KMS-11 (cell line): ENCODE results near the gene RAB7A.

Source experiments
- H2AFZ ChIP-seq: fragments of 200-600 bp; sonication (generic); 2 replicates; pipeline ENCODE4 v1.6.1; 2016; ENCODE audit warnings: antibody characterized with exemption, mixed run types, low read depth
- H3K27ac ChIP-seq: fragments of 200-600 bp; sonication (generic); 2 replicates; pipeline ENCODE4 v1.6.1; 2016; ENCODE audit warnings: mild to moderate bottlenecking, mixed run types
- H3K27me3 ChIP-seq: fragments of 200-600 bp; sonication (generic); 2 replicates; pipeline ENCODE4 v1.6.1; 2017; ENCODE audit warnings: mild to moderate bottlenecking, low read depth, mixed run types, moderate library complexity; ENCODE audit not compliant: insufficient read depth
- H3K36me3 ChIP-seq: fragments of 200-600 bp; sonication (generic); 2 replicates; pipeline ENCODE4 v1.6.1; 2017; ENCODE audit warnings: mild to moderate bottlenecking, mixed run types; ENCODE audit not compliant: insufficient read depth
- H3K4me1 ChIP-seq: fragments of 200-600 bp; sonication (generic); 2 replicates; pipeline ENCODE4 v1.6.1; 2016; ENCODE audit warnings: mild to moderate bottlenecking, low read depth, mixed run types; ENCODE audit not compliant: poor library complexity, severe bottlenecking
- H3K4me2 ChIP-seq: fragments of 200-600 bp; sonication (generic); 2 replicates; pipeline ENCODE4 v1.7.0; 2016; ENCODE audit warnings: mild to moderate bottlenecking, mixed run types
- H3K4me3 ChIP-seq: fragments of 200-600 bp; sonication (generic); IDR thresholded peaks from 2 replicates; pipeline ENCODE4 v1.6.1; 2017; ENCODE audit warnings: low read depth, low read length, mixed read lengths; ENCODE audit not compliant: insufficient read depth
- H3K79me2 ChIP-seq: fragments of 200-600 bp; sonication (generic); 2 replicates; pipeline ENCODE4 v1.6.1; 2016; ENCODE audit warnings: low read depth, mixed run types; ENCODE audit not compliant: insufficient read depth
- H3K9ac ChIP-seq: fragments of 200-600 bp; sonication (generic); 2 replicates; pipeline ENCODE4 v1.6.1; 2016; ENCODE audit warnings: mild to moderate bottlenecking, mixed run types
- H4K20me1 ChIP-seq: fragments of 200-600 bp; sonication (generic); 2 replicates; pipeline ENCODE4 v1.6.1; 2016; ENCODE audit warnings: mild to moderate bottlenecking, mixed run types; ENCODE audit not compliant: insufficient read depth
- TF ChIP-seq, protein P1 (sequence below): fragments of 200-600 bp; sonication (generic); conservative IDR thresholded peaks from 2 replicates; pipeline ENCODE4 v1.6.1; 2017; ENCODE audit warnings: low read depth, mild to moderate bottlenecking, antibody characterized with exemption, low read length, moderate library complexity, mixed read lengths

Gene RAB7A

DNA sequence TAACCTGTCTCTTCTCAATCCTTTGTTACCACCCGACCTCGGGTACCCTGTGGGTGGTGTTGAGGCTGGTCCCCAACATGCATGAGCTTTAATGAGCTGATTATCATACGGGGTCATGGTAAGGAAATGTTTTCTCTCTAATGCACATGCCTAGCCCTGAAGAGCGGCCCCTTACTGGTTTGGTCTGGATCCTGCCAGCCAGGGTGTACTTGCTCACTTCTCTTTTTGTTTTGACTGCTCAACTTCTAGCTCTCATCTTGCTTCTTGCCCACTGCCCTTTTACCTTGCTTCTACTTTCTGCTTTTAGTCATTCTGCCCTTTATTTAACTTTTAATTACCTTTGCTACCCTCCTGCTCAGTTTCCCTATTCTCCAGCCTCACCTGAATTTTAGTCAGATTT is 109.1 kb downstream of the RAB7A start:
- Histone ChIP-seq H3K27me3 (no peaks in the 10 kb centered on the region), H4K20me1 (no peaks in the 10 kb centered on the region), H2AFZ (no peak overlapping the region), H3K4me2 (no peak overlapping the region), H3K9ac (no peak overlapping the region), H3K27ac (no peak overlapping the region), H3K79me2 (no peaks in the 10 kb centered on the region), H3K4me1 (no peaks in the 10 kb centered on the region), H3K4me3 (no peak overlapping the region), H3K36me3 (no peaks in the 10 kb centered on the region)
- TF ChIP-seq, protein P1, sequence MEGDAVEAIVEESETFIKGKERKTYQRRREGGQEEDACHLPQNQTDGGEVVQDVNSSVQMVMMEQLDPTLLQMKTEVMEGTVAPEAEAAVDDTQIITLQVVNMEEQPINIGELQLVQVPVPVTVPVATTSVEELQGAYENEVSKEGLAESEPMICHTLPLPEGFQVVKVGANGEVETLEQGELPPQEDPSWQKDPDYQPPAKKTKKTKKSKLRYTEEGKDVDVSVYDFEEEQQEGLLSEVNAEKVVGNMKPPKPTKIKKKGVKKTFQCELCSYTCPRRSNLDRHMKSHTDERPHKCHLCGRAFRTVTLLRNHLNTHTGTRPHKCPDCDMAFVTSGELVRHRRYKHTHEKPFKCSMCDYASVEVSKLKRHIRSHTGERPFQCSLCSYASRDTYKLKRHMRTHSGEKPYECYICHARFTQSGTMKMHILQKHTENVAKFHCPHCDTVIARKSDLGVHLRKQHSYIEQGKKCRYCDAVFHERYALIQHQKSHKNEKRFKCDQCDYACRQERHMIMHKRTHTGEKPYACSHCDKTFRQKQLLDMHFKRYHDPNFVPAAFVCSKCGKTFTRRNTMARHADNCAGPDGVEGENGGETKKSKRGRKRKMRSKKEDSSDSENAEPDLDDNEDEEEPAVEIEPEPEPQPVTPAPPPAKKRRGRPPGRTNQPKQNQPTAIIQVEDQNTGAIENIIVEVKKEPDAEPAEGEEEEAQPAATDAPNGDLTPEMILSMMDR, result no peak

DNA sequence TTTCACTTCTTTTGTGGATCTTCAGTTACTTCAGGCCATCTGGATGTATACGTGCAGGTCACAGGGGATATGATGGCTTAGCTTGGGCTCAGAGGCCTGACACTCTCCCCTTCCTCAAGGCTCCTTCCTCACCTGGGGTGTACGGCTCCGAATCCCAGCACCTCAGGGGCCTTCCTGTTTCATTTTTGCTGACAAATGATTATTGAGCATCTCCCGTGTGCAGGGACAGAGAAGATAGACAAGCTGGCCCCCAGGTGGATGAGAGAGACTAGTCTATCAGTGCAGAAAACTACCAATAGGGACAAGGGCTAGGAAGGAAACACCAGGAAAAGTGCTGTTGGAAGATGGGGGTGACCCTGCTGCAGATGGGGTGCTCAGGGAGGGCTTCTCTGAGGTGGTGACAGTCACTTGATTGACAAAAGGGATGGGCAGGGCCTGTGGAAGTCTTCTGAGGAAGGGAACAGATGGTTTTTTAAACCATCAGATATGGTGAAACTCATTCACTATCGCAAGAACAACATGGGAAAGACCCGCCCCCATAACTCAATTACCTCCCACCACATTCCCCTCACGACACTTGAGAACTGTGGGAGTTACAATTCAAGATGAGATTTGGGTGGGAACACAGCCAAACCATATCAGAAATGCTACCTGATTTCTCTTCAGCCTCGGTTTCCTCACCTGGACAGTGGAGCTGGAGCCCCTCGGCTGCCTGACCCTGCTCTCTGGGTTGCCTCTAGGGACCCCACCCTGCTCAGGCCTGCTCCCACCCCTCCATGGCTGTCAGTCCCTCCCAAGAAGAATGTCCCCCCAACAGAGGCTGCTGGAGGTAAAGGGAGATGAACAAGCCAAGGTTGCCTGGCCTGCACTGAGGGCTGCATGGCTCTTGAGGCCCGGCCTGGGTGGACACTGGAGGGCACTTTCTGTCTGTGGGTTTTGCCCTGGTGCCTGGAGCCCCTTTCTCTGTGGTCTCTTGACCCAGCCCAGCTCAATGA is 116.2 kb downstream of the RAB7A start:
- Histone ChIP-seq H4K20me1 (no peaks in the 10 kb centered on the region), H3K79me2 (no peaks in the 10 kb centered on the region), H3K36me3 (no peaks in the 10 kb centered on the region), H3K4me2 (no peak overlapping the region), H2AFZ (no peak overlapping the region), H3K27me3 (no peaks in the 10 kb centered on the region), H3K27ac (no peak overlapping the region), H3K4me3 (no peak overlapping the region), H3K4me1 (peaks cover 17% of the 10 kb centered on the region), H3K9ac (no peak overlapping the region)
- TF ChIP-seq, protein P1, result no peak

DNA sequence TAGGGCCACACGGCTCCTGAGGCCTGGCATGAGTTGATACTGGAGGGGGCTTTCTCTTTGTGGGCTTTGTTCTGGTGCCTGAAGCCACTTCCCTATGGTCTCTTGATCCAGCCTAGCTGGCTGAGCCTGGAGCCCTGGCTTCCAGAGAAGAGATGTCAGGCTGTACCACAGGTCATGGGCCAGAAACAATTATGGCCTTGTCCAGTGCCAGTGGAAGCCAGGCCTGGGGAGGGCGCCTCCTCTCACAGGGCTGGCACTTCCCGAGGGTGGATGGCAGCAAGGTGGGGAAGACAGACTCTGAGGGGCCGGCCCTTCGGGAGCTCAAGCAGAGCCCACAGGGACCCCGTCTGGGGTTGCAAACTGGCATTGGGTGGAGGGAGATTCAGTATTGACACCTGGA is 118.5 kb downstream of the RAB7A start:
- H2AFZ ChIP-seq, result no peak overlapping the region
- H3K27ac ChIP-seq, result no peak overlapping the region
- H3K27me3 ChIP-seq, result no peaks in the 10 kb centered on the region
- TF ChIP-seq, protein P1, result no peak
- H3K79me2 ChIP-seq, result no peaks in the 10 kb centered on the region
- no peak overlapping the region for H3K4me2 ChIP-seq
- no peaks in the 10 kb centered on the region for H3K36me3 ChIP-seq
- no peaks in the 10 kb centered on the region for H4K20me1 ChIP-seq
- H3K4me1 ChIP-seq, result peaks cover 17% of the 10 kb centered on the region
- H3K9ac ChIP-seq, result no peak overlapping the region
- H3K4me3 ChIP-seq, result no peak overlapping the region

DNA sequence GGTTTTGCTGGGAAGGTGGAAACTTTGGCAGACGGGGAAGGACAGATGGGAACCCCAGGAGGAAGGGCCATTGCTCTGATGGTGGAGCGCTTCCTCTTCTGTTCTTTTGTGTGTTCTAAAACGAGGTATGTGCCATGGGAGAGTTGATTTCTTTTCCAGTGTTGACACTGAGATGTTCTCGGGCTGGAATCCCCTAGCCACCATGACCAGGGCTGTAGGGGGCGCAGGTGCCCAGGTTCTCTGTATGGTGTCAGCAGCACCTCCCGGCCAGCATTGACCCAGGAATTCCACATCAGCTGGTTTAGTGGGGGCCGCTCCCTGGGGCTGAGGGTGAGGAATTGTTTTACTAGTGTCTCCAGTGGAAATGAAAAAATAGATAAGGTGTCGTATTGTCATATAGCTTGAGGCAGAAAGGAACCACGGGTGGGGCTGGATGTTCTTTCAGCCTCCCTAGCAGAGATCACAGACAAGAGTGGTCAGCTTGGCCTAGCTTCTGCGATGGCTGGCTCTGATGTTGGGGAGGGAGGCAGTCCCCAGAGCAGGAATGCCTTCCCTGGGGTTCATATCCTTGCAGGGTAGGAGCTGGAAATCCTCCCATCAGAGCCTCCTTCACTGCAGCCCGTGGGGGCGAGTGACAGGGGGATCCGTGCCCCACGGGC is 119.3 kb downstream of the RAB7A start:
- no peak overlapping the region for H3K9ac ChIP-seq
- no peak overlapping the region for H3K4me3 ChIP-seq
- H3K27ac ChIP-seq, result no peak overlapping the region
- H3K36me3 ChIP-seq, result no peaks in the 10 kb centered on the region
- H3K27me3 ChIP-seq, result no peaks in the 10 kb centered on the region
- peak overlapping the region; percentile 92 for H3K4me2 ChIP-seq
- peak overlapping the region; percentile 89 for H2AFZ ChIP-seq
- H4K20me1 ChIP-seq, result no peaks in the 10 kb centered on the region
- H3K79me2 ChIP-seq, result no peaks in the 10 kb centered on the region
- TF ChIP-seq, protein P1, result no peak; the same call in 1 of the 2 replicates
- H3K4me1 ChIP-seq, result peaks cover 17% of the 10 kb centered on the region
